ENCODE data around the gene MUC22.

Gene MUC22

GRCh38 chr6:30979141-30979540 lies 31.1 kb upstream of the MUC22 start:
- Histone ChIP-seq H3K27me3 (ENCODE audit: control insufficient read depth, insufficient read depth, low read length) (no peaks in the 10 kb centered on the region), H3K4me1 (ENCODE audit: control insufficient read depth, low read depth, low read length) (peaks cover 6% of the 10 kb centered on the region), H3K27ac (ENCODE audit: low read length) (no peak overlapping the region), H3K36me3 (ENCODE audit: control insufficient read depth, low read depth, low read length) (no peaks in the 10 kb centered on the region), H3K4me3 (ENCODE audit: low read length) (no peak overlapping the region), H3K9me3 (ENCODE audit: control insufficient read depth, low read depth, low read length) (no peaks in the 10 kb centered on the region), H3K9ac (ENCODE audit: low read length) (no peak overlapping the region)

DNA sequence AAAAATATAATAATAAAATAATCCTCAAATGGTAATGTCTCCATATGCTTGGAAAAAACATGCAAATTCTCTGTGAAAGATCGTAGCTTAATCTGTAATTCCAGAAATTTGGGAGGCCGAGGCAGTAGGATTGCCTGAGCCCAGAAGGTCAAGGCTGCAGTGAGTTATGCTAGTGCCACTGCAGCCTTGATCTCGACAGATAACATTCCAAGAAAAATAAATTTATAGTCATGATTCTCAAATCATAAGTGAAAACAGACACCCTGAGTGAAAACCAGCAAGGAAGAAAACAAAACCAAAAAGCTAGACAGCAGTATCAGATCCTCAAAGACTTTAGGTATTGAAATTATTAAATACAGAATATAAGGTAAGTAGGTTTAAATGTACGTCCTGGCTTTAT lies 30.6 kb upstream of the MUC22 start:
- Histone ChIP-seq H3K27me3 (ENCODE audit: control insufficient read depth, insufficient read depth, low read length) (no peaks in the 10 kb centered on the region), H3K4me3 (ENCODE audit: low read length) (no peak overlapping the region), H3K9ac (ENCODE audit: low read length) (no peak overlapping the region), H3K4me1 (ENCODE audit: control insufficient read depth, low read depth, low read length) (peaks cover 6% of the 10 kb centered on the region), H3K9me3 (ENCODE audit: control insufficient read depth, low read depth, low read length) (no peaks in the 10 kb centered on the region), H3K27ac (ENCODE audit: low read length) (no peak overlapping the region), H3K36me3 (ENCODE audit: control insufficient read depth, low read depth, low read length) (no peaks in the 10 kb centered on the region)

DNA sequence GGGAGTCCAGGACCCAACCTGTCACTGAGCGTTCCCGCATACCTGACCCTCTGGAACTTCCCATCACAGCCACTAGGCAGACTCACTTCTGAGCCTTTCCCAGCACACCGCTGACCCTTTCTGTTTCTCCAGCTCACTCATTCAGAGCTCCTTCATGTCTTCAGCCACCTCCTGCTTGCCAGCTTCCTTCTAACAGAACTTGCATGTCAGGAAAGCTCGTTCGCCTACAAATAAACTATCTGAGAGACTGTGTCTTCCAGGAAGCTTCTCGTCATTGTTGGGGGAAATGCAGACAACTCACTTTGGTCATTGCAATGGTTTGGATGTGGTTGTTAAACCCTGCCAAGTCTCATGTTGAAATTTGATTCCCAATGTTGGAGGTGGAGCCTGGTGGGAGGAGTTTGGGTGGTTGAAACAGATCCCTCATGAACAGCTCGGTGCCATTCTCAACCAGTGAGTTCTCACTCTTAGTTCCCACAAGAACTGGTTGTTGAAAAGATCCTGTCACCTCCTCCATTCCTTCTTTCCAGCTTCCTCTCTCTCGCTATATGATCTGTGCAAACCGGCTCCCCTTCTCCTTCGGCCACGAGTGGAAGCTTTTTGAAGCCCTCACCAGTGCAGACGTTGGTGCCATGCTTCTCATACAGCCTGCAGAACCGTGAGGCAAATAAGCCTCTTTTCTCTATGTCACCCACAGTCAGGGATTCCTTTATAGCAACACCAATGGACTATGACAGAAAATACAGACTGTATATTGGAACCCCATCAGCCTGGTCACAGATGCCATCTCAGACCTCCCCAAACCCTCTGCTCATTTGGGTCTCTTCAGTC lies 28.1 kb upstream of the MUC22 start:
- H3K9ac ChIP-seq (ENCODE audit: low read length): no peak overlapping the region
- H3K36me3 ChIP-seq (ENCODE audit: control insufficient read depth, low read depth, low read length): no peaks in the 10 kb centered on the region
- peak overlapping the region; percentile 40 for H3K4me3 ChIP-seq (ENCODE audit: low read length)
- H3K27me3 ChIP-seq (ENCODE audit: control insufficient read depth, insufficient read depth, low read length): no peaks in the 10 kb centered on the region
- H3K4me1 ChIP-seq (ENCODE audit: control insufficient read depth, low read depth, low read length): peaks cover 6% of the 10 kb centered on the region
- H3K9me3 ChIP-seq (ENCODE audit: control insufficient read depth, low read depth, low read length): no peaks in the 10 kb centered on the region
- H3K27ac ChIP-seq (ENCODE audit: low read length): no peak overlapping the region

DNA sequence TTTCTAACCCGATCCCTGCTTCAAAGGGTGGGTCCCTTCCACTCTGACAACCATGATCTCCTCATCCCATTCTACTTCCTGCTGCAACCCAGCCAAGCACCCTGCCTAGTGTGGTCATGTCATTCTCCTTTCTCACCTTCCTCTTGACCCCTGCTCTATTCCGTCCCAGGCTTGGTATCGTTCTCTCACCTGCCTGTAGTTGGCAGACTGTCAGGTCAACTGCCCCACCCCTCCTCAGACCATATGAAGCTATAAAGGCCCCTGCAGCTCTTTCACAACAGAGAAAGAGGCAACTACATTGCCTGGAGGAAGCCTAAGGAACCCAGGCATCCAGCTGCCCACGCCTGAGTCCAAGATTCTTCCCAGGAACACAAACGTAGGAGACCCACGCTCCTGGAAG lies 26.8 kb upstream of the MUC22 start, which contains the start of gene MUC21:
MUC21 (plus strand) TSS at position 280 of the 400 bp plus-strand sequence. CDS start 241 bp downstream, outside the sequence.
- Histone ChIP-seq H3K9me3 (ENCODE audit: control insufficient read depth, low read depth, low read length) (no peaks in the 10 kb centered on the region), H3K36me3 (ENCODE audit: control insufficient read depth, low read depth, low read length) (no peaks in the 10 kb centered on the region), H3K4me3 (ENCODE audit: low read length) (no peak within 1 kb of the TSS), H3K4me1 (ENCODE audit: control insufficient read depth, low read depth, low read length) (peaks cover 6% of the 10 kb centered on the region), H3K27ac (ENCODE audit: low read length) (no peak within 1 kb of the TSS), H3K27me3 (ENCODE audit: control insufficient read depth, insufficient read depth, low read length) (no peaks in the 10 kb centered on the region), H3K9ac (ENCODE audit: low read length) (no peak within 1 kb of the TSS)

GRCh38 chr6:30985490-30985889 lies 24.8 kb upstream of the MUC22 start:
- H3K36me3 ChIP-seq (ENCODE audit: control insufficient read depth, low read depth, low read length): no peaks in the 10 kb centered on the region
- H3K4me3 ChIP-seq (ENCODE audit: low read length): no peak overlapping the region
- H3K9ac ChIP-seq (ENCODE audit: low read length): no peak overlapping the region
- peaks cover 6% of the 10 kb centered on the region for H3K4me1 ChIP-seq (ENCODE audit: control insufficient read depth, low read depth, low read length)
- H3K27ac ChIP-seq (ENCODE audit: low read length): no peak overlapping the region
- no peaks in the 10 kb centered on the region for H3K27me3 ChIP-seq (ENCODE audit: control insufficient read depth, insufficient read depth, low read length)
- no peaks in the 10 kb centered on the region for H3K9me3 ChIP-seq (ENCODE audit: control insufficient read depth, low read depth, low read length)

- Histone ChIP-seq H3K4me3 (ENCODE audit: low read length) (no peak overlapping the region), H3K9me3 (ENCODE audit: control insufficient read depth, low read depth, low read length) (no peaks in the 10 kb centered on the region), H3K9ac (ENCODE audit: low read length) (no peak overlapping the region), H3K36me3 (ENCODE audit: control insufficient read depth, low read depth, low read length) (no peaks in the 10 kb centered on the region), H3K4me1 (ENCODE audit: control insufficient read depth, low read depth, low read length) (peaks cover 2% of the 10 kb centered on the region), H3K27ac (ENCODE audit: low read length) (no peak overlapping the region), H3K27me3 (ENCODE audit: control insufficient read depth, insufficient read depth, low read length) (no peaks in the 10 kb centered on the region)
These were observed 23.0 kb upstream of the MUC22 start for GRCh38 chr6:30987304-30987703.

GRCh38 chr6:30988209-30988825 lies 22.0 kb upstream of the MUC22 start:
- no peaks in the 10 kb centered on the region for H3K4me1 ChIP-seq (ENCODE audit: control insufficient read depth, low read depth, low read length)
- H3K27me3 ChIP-seq (ENCODE audit: control insufficient read depth, insufficient read depth, low read length): no peaks in the 10 kb centered on the region
- no peaks in the 10 kb centered on the region for H3K9me3 ChIP-seq (ENCODE audit: control insufficient read depth, low read depth, low read length)
- H3K9ac ChIP-seq (ENCODE audit: low read length): no peak overlapping the region
- H3K4me3 ChIP-seq (ENCODE audit: low read length): no peak overlapping the region
- no peaks in the 10 kb centered on the region for H3K36me3 ChIP-seq (ENCODE audit: control insufficient read depth, low read depth, low read length)
- no peak overlapping the region for H3K27ac ChIP-seq (ENCODE audit: low read length)

DNA sequence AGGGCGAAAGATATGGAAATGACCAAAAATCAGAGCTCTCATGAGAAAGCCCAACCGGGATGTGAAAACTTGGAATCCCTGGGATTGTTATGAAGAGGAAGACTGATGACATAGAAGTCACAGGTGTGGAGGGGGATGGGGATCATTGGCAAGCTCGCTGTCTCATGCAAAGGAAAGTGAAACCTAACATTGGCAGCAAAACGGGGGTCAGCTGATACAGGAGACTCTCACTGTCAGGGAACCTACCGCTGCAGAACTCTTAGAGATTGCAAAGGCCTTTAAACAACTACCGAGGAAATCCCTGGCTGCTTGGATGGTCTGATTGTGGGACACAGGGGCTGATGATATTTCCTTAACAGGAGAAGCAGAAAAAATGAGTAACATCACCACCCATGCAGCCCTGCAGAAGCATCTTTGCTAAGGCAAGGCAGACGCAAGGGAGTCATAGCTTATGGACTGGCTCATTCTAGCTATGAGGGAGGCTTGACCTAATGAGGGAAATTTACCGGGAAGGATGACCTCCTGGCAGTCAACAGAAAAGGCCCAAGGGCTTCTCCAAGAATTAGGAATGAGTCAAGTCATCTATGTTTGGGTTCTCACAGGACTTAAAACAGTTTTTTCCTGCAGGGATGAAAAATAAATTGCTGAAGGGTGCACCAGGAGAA lies 19.7 kb upstream of the MUC22 start:
- H3K4me1 ChIP-seq (ENCODE audit: control insufficient read depth, low read depth, low read length): no peaks in the 10 kb centered on the region
- no peak overlapping the region for H3K4me3 ChIP-seq (ENCODE audit: low read length)
- H3K27me3 ChIP-seq (ENCODE audit: control insufficient read depth, insufficient read depth, low read length): no peaks in the 10 kb centered on the region
- H3K9ac ChIP-seq (ENCODE audit: low read length): no peak overlapping the region
- no peak overlapping the region for H3K27ac ChIP-seq (ENCODE audit: low read length)
- H3K9me3 ChIP-seq (ENCODE audit: control insufficient read depth, low read depth, low read length): no peaks in the 10 kb centered on the region
- H3K36me3 ChIP-seq (ENCODE audit: control insufficient read depth, low read depth, low read length): no peaks in the 10 kb centered on the region

DNA sequence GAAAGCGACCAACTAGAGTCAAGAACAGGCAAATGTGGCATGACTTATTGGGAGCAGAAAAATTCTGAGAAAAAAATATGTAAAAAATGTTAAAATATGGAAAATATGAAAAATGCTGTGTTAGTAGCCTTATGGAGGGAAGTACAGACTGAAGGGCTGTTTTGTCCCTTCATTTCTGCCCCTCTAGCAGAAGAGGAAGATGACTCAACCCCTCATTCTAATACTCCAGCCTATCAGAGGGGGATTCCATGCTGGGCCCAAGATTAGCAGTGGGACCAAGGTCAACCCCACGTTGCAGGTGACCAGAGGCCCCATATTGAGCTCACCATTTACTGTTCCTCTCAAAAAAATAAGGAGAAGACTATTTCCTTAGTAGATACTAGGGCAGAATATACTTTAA lies 18.4 kb upstream of the MUC22 start:
- H3K4me3 ChIP-seq (ENCODE audit: low read length): no peak overlapping the region
- H3K27ac ChIP-seq (ENCODE audit: low read length): no peak overlapping the region
- H3K9me3 ChIP-seq (ENCODE audit: control insufficient read depth, low read depth, low read length): no peaks in the 10 kb centered on the region
- H3K4me1 ChIP-seq (ENCODE audit: control insufficient read depth, low read depth, low read length): no peaks in the 10 kb centered on the region
- H3K36me3 ChIP-seq (ENCODE audit: control insufficient read depth, low read depth, low read length): no peaks in the 10 kb centered on the region
- no peaks in the 10 kb centered on the region for H3K27me3 ChIP-seq (ENCODE audit: control insufficient read depth, insufficient read depth, low read length)
- H3K9ac ChIP-seq (ENCODE audit: low read length): no peak overlapping the region

GRCh38 chr6:30997301-30997700 lies 13.0 kb upstream of the MUC22 start:
- H3K9ac ChIP-seq (ENCODE audit: low read length): no peak overlapping the region
- H3K9me3 ChIP-seq (ENCODE audit: control insufficient read depth, low read depth, low read length): no peaks in the 10 kb centered on the region
- no peak overlapping the region for H3K4me3 ChIP-seq (ENCODE audit: low read length)
- H3K36me3 ChIP-seq (ENCODE audit: control insufficient read depth, low read depth, low read length): no peaks in the 10 kb centered on the region
- no peak overlapping the region for H3K27ac ChIP-seq (ENCODE audit: low read length)
- H3K27me3 ChIP-seq (ENCODE audit: control insufficient read depth, insufficient read depth, low read length): no peaks in the 10 kb centered on the region
- H3K4me1 ChIP-seq (ENCODE audit: control insufficient read depth, low read depth, low read length): no peaks in the 10 kb centered on the region

GRCh38 chr6:30998785-30999184 lies 11.5 kb upstream of the MUC22 start:
- H3K27ac ChIP-seq (ENCODE audit: low read length): no peak overlapping the region
- H3K9ac ChIP-seq (ENCODE audit: low read length): no peak overlapping the region
- H3K4me3 ChIP-seq (ENCODE audit: low read length): no peak overlapping the region
- no peaks in the 10 kb centered on the region for H3K4me1 ChIP-seq (ENCODE audit: control insufficient read depth, low read depth, low read length)
- no peaks in the 10 kb centered on the region for H3K27me3 ChIP-seq (ENCODE audit: control insufficient read depth, insufficient read depth, low read length)
- H3K9me3 ChIP-seq (ENCODE audit: control insufficient read depth, low read depth, low read length): no peaks in the 10 kb centered on the region
- H3K36me3 ChIP-seq (ENCODE audit: control insufficient read depth, low read depth, low read length): no peaks in the 10 kb centered on the region

Data from iPS-18a (cell line).